HEK293 (cell line): ENCODE data around the gene SMIM32.

Experiments used
- CTCF ChIA-PET: fragments of 350-600 bp; formaldehyde crosslinking; extraction: SDS; loops from one replicate; lab custom pipeline; 2021; ENCODE audit warnings: antibody characterized with exemption; lab: Yijun Ruan, JAX
- POLR2A ChIA-PET: fragments of 300-600 bp; formaldehyde crosslinking; extraction: SDS; loops from one replicate; lab custom pipeline; 2020; ENCODE audit warnings: antibody characterized with exemption, inconsistent platforms; lab: Yijun Ruan, JAX
- H3K27ac ChIP-seq: fragments of 200-500 bp; sonication (Bioruptor generic); 2 replicates; pipeline ENCODE4 v1.5.1; 2014; ENCODE audit warnings: low read depth, low read length, control low read depth, inconsistent platforms; ENCODE audit errors: extremely low read depth
- H3K36me3 ChIP-seq, 2 experiments: fragments of 200-500 bp in 1 of 2; sonication (Bioruptor generic) in 1 of 2; 1 replicate in 1 of 2; 2 replicates in 1 of 2; pipeline ENCODE4 v1.5.1; 2014 to 2017; ENCODE audit warnings: inconsistent platforms in 2 of 2, low read length in 2 of 2; ENCODE audit not compliant: control insufficient read depth in 2 of 2, insufficient read depth in 1 of 2
- H3K4me1 ChIP-seq: fragments of 200-500 bp; sonication (Bioruptor generic); 2 replicates; pipeline ENCODE4 v1.5.1; 2014; ENCODE audit warnings: mild to moderate bottlenecking, low read length, inconsistent platforms; ENCODE audit not compliant: control insufficient read depth, insufficient read depth
- H3K4me3 ChIP-seq: 2 replicates; pipeline ENCODE4 v1.5.1; 2011; ENCODE audit warnings: low read depth, mild to moderate bottlenecking, control low read depth, low read length, moderate library complexity
- H3K9me3 ChIP-seq: fragments of 200-500 bp; sonication (Bioruptor generic); 2 replicates; pipeline ENCODE4 v1.5.1; 2014; ENCODE audit warnings: low read depth, low read length, inconsistent platforms; ENCODE audit not compliant: control insufficient read depth, insufficient read depth
- BCL11A ChIP-seq: fragments of 450-650 bp; formaldehyde crosslinking; IDR thresholded peaks from 2 replicates; pipeline ENCODE4 v1.5.1; 2016; ENCODE audit warnings: low read depth, missing biosample characterization, missing genetic modification characterization
- BCL11B ChIP-seq: fragments of 450-650 bp; formaldehyde crosslinking; IDR thresholded peaks from 2 replicates; pipeline ENCODE4 v1.5.1; 2016; ENCODE audit warnings: low read depth, missing biosample characterization, missing genetic modification characterization
- IKZF3 ChIP-seq: fragments of 450-650 bp; IDR thresholded peaks from 2 replicates; pipeline ENCODE4 v1.5.0; 2018; ENCODE audit warnings: missing biosample characterization, mild to moderate bottlenecking, missing genetic modification characterization, moderate library complexity
- OSR2 ChIP-seq: fragments of 450-650 bp; formaldehyde crosslinking; IDR thresholded peaks from 2 replicates; pipeline ENCODE4 v1.5.1; 2016; ENCODE audit warnings: missing biosample characterization, missing genetic modification characterization
- REPIN1 ChIP-seq: fragments of 450-650 bp; formaldehyde crosslinking; IDR thresholded peaks from 2 replicates; pipeline ENCODE4 v1.5.1; 2017; ENCODE audit warnings: missing biosample characterization, missing genetic modification characterization, low read depth
- SCRT2 ChIP-seq: fragments of 450-650 bp; formaldehyde crosslinking; IDR thresholded peaks from 2 replicates; pipeline ENCODE4 v1.5.1; 2016; ENCODE audit warnings: missing biosample characterization, missing genetic modification characterization
- YY2 ChIP-seq: fragments of 450-650 bp; formaldehyde crosslinking; IDR thresholded peaks from 2 replicates; pipeline ENCODE4 v1.5.1; 2016; ENCODE audit warnings: missing biosample characterization, missing genetic modification characterization
- ZBTB7A ChIP-seq: fragments of 450-650 bp; formaldehyde crosslinking; IDR thresholded peaks from 2 replicates; pipeline ENCODE4 v1.5.1; 2016; ENCODE audit warnings: low read depth, missing biosample characterization, missing genetic modification characterization
- ZNF239 ChIP-seq: fragments of 450-650 bp; formaldehyde crosslinking; IDR thresholded peaks from 2 replicates; pipeline ENCODE4 v1.5.1; 2016; ENCODE audit warnings: missing biosample characterization, missing genetic modification characterization
- ZNF248 ChIP-seq: fragments of 450-650 bp; formaldehyde crosslinking; IDR thresholded peaks from 2 replicates; pipeline ENCODE4 v1.5.1; 2017; ENCODE audit warnings: missing biosample characterization, missing genetic modification characterization
- ZNF548 ChIP-seq: fragments of 450-650 bp; formaldehyde crosslinking; IDR thresholded peaks from 2 replicates; pipeline ENCODE4 v1.5.1; 2016; ENCODE audit warnings: missing biosample characterization, missing genetic modification characterization
- ZNF660 ChIP-seq: fragments of 450-650 bp; IDR thresholded peaks from 2 replicates; pipeline ENCODE4 v1.5.1; 2018; ENCODE audit warnings: missing biosample characterization, mild to moderate bottlenecking, missing genetic modification characterization
- ZSCAN30 ChIP-seq: fragments of 450-650 bp; IDR thresholded peaks from 2 replicates; pipeline ENCODE4 v1.5.1; 2018; ENCODE audit warnings: missing biosample characterization, mild to moderate bottlenecking, missing genetic modification characterization, moderate library complexity
- TF ChIP-seq, protein P1 (sequence below): fragments of 450-650 bp; formaldehyde crosslinking; IDR thresholded peaks from 2 replicates; pipeline ENCODE4; 2016; ENCODE audit warnings: missing biosample characterization, missing genetic modification characterization
- TF ChIP-seq, protein P2 (sequence below): fragments of 450-650 bp; formaldehyde crosslinking; IDR thresholded peaks from 2 replicates; pipeline ENCODE4 v1.5.1; 2016; ENCODE audit warnings: missing biosample characterization, missing genetic modification characterization
- TF ChIP-seq, protein P3 (sequence below): fragments of 450-650 bp; formaldehyde crosslinking; IDR thresholded peaks from 2 replicates; pipeline ENCODE4 v1.5.1; 2016; ENCODE audit warnings: missing biosample characterization, missing genetic modification characterization, borderline replicate concordance

The SMIM32 gene

DNA sequence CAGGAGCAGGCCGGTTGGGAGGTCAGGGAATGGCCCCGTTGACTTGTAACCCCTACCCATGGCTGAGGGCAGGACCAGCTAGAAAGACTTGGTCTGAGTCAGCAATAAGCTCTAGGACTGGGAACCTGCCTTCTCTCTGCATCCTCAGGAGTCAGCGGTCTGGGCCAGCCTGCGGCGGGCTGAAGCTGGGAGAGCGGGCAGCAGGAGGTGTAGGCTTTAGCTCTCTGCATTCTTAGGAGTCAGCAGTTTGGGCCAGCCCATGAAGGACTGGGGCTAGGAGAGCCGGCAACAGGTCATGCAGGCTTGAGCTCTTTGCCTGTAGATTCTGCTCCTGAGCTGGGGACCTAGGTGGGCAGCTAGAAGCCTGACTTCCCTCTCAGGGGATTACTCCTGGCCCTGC is 6.4 kb upstream of the SMIM32 start:
- H3K36me3 ChIP-seq: no peaks in the 10 kb centered on the region
- no peak overlapping the region for H3K4me3 ChIP-seq
- peak; percentile 51; the same call in 1 of the 2 replicates for TF ChIP-seq SCRT2 (tag by site-specific recombination)
- no peak for TF ChIP-seq OSR2 (tag by site-specific recombination)
- no peak for TF ChIP-seq BCL11B (tag by site-specific recombination)
- TF ChIP-seq, protein P1, sequence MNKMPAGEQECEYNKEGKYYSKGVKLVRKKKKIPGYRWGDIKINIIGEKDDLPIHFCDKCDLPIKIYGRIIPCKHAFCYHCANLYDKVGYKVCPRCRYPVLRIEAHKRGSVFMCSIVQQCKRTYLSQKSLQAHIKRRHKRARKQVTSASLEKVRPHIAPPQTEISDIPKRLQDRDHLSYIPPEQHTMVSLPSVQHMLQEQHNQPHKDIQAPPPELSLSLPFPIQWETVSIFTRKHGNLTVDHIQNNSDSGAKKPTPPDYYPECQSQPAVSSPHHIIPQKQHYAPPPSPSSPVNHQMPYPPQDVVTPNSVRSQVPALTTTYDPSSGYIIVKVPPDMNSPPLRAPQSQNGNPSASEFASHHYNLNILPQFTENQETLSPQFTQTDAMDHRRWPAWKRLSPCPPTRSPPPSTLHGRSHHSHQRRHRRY: no peak
- no peak for TF ChIP-seq ZNF239 (tag by site-specific recombination)
- H3K27ac ChIP-seq: no peak overlapping the region
- no peaks in the 10 kb centered on the region for H3K9me3 ChIP-seq
- CTCF ChIA-PET: interaction anchor here (3.3 kb wide), 1 partner anchor 13 kb away, joined by 18 read pairs; no protein-coding TSS in a partner anchor
- no peaks in the 10 kb centered on the region for H3K4me1 ChIP-seq
- POLR2A ChIA-PET: no interaction called here

DNA sequence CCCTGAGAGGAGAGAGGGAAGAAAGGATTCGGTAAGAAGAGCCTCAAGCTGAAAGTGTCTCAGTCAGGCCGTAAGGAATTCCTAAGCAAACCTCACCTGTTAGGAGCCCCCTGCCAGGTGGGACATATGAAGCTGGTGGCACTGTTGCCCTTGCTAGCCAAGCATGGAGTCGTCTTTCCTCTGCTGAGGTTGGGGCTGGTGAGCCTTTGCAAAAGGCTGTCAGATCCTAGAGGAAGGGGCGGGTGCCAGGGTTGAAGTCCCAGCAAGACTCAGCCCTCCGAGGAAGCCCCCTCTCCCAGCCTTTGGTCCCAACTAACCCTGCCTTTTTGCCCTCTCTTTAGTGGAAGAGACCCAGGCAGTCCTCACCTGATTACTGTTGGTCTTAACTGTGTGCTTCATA is 5.5 kb upstream of the SMIM32 start:
- CTCF ChIA-PET: interaction anchor here (0.8 kb wide), 1 partner anchor 13 kb away, joined by 4 read pairs; no protein-coding TSS in a partner anchor
- POLR2A ChIA-PET: no interaction called here
- H3K4me1 ChIP-seq: no peaks in the 10 kb centered on the region

DNA sequence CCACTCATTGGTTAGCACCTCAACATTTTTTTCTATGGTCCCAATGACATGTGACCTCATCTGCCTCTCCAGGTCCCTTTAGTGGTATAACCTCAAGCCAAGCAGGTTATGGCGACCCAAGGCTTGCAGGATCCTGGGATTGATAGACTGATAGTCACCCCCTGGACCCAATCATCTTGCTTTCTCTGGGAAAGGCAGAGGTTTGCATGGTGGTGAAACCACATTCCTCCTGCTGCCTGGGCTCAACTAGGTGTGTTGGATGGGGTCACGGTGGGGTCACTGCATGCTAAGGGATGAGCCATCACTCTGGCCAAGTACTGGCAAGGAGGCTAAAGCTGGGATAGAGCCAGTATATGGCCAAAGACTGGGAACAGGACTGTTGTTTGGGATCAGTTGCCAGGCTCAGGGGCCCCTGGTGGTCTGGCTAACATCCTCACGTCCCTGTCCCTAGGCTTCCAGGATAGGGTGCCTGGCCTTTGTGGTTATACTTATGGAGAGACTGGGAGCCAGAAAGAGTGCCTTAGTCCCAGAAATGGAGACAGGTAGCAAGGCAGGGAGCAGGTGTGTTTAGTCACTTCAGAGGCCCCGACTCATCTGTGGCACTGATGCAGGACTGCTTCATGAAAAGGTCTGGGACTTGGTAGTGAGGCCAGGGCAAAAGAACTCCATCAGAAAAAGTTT is 4.6 kb upstream of the SMIM32 start:
- CTCF ChIA-PET: no interaction called here
- H3K36me3 ChIP-seq: no peaks in the 10 kb centered on the region
- TF ChIP-seq REPIN1 (tag by site-specific recombination): no peak
- TF ChIP-seq, protein P2, sequence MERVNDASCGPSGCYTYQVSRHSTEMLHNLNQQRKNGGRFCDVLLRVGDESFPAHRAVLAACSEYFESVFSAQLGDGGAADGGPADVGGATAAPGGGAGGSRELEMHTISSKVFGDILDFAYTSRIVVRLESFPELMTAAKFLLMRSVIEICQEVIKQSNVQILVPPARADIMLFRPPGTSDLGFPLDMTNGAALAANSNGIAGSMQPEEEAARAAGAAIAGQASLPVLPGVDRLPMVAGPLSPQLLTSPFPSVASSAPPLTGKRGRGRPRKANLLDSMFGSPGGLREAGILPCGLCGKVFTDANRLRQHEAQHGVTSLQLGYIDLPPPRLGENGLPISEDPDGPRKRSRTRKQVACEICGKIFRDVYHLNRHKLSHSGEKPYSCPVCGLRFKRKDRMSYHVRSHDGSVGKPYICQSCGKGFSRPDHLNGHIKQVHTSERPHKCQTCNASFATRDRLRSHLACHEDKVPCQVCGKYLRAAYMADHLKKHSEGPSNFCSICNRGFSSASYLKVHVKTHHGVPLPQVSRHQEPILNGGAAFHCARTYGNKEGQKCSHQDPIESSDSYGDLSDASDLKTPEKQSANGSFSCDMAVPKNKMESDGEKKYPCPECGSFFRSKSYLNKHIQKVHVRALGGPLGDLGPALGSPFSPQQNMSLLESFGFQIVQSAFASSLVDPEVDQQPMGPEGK (tag by site-specific recombination): no peak
- TF ChIP-seq IKZF3 (tag by site-specific recombination): no peak
- no peak for TF ChIP-seq YY2 (tag by site-specific recombination)
- TF ChIP-seq BCL11A (tag by site-specific recombination): no peak
- TF ChIP-seq, all 188 proteins: peak for 0
- no peak overlapping the region for H3K4me3 ChIP-seq
- no peaks in the 10 kb centered on the region for H3K4me1 ChIP-seq
- H3K9me3 ChIP-seq: no peaks in the 10 kb centered on the region
- POLR2A ChIA-PET: no interaction called here
- no peak overlapping the region for H3K27ac ChIP-seq

More for the DNA sequence above, 5.5 kb upstream of the SMIM32 start:
- Histone ChIP-seq H3K4me3 (no peak overlapping the region), H3K36me3 (no peaks in the 10 kb centered on the region), H3K27ac (no peak overlapping the region), H3K9me3 (no peaks in the 10 kb centered on the region)
- TF ChIP-seq ZNF660 (tag by site-specific recombination): no peak

DNA sequence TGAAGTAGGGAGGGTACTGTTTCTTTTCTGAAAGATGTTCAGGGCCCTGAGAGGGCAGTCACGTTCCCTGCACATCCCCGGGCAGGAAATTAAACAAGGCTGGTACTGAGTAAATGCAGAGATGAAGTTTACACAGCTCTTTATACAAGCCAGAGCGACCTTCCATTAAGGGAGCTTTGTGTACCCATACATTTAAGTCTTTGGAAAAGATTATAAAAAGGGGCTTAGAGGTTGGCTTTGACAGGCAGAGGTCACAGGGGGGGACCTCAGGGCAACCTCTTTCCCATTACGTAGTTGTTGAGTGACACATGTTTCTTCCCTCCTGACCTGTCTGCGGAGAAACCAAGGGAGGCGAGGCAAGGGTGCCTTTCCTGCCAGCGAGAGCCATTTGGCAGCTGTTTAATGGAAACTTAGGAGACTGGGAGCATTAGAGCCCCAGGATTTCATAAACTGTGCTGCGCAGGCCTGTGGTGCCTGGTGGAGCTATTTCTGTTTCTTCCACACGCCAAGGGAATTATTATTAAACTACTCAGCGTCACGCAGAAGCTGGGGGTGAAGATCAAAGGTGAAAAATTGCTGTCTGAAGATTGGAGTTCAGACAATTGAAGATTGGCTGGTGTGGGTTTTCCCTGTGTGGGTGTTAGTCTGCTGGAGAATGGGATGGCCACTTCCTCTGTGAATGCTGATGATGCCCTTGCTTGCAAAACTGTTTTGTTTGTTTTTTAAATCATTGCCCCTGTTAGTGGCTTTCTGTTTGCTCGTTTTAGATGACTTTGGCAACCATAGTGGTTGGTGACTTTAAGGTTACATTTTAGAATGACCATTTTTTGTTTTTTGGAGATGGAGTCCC is 3.2 kb upstream of the SMIM32 start:
- TF ChIP-seq ZNF548 (tag by site-specific recombination): no peak
- no peak for TF ChIP-seq ZNF248 (tag by site-specific recombination)
- TF ChIP-seq, protein P3, sequence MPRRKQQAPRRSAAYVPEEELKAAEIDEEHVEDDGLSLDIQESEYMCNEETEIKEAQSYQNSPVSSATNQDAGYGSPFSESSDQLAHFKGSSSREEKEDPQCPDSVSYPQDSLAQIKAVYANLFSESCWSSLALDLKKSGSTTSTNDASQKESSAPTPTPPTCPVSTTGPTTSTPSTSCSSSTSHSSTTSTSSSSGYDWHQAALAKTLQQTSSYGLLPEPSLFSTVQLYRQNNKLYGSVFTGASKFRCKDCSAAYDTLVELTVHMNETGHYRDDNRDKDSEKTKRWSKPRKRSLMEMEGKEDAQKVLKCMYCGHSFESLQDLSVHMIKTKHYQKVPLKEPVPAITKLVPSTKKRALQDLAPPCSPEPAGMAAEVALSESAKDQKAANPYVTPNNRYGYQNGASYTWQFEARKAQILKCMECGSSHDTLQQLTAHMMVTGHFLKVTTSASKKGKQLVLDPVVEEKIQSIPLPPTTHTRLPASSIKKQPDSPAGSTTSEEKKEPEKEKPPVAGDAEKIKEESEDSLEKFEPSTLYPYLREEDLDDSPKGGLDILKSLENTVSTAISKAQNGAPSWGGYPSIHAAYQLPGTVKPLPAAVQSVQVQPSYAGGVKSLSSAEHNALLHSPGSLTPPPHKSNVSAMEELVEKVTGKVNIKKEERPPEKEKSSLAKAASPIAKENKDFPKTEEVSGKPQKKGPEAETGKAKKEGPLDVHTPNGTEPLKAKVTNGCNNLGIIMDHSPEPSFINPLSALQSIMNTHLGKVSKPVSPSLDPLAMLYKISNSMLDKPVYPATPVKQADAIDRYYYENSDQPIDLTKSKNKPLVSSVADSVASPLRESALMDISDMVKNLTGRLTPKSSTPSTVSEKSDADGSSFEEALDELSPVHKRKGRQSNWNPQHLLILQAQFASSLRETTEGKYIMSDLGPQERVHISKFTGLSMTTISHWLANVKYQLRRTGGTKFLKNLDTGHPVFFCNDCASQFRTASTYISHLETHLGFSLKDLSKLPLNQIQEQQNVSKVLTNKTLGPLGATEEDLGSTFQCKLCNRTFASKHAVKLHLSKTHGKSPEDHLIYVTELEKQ (tag by site-specific recombination): no peak
- no peak for TF ChIP-seq ZBTB7A (tag by site-specific recombination)
- no peak for TF ChIP-seq SCRT2 (tag by site-specific recombination)
- TF ChIP-seq YY2 (tag by site-specific recombination): no peak
- no peak for TF ChIP-seq ZSCAN30 (tag by site-specific recombination)
- TF ChIP-seq, all 188 proteins: peak for 0

More for the DNA sequence above, 3.2 kb upstream of the SMIM32 start:
- no peak overlapping the region for H3K4me3 ChIP-seq
- H3K4me1 ChIP-seq: no peaks in the 10 kb centered on the region; the same call in 1 of the 2 replicates
- ChIA-PET POLR2A (interaction anchor here (1.1 kb wide), 1 partner anchor 64 kb away, joined by 3 read pairs; the partner anchor contains the start of gene SMAD5), CTCF (interaction anchor here (0.6 to 1.8 kb wide), 5 partner anchors 11 to 29 kb away, joined by 3 to 9 read pairs (median 3); no protein-coding TSS in a partner anchor)
- no peak overlapping the region for H3K27ac ChIP-seq
- peaks cover 0 to 3% of the 10 kb centered on the region in 2 experiments; a peak in 1 of 3 replicates for H3K36me3 ChIP-seq
- H3K9me3 ChIP-seq: no peaks in the 10 kb centered on the region
